Lower leg skin (tissue), 3 donors: ENCODE results near the gene PANK1.

Source experiments
- POLR2A ChIP-seq, 2 donors: fragments of 450-650 bp; IDR thresholded peaks; one replicate each; pipeline ENCODE4 v1.6.1; 2016 to 2017; ENCODE audit warnings: antibody characterized with exemption in 2 of 2, mild to moderate bottlenecking in 1 of 2, moderate library complexity in 1 of 2
- TF ChIP-seq, protein P1 (sequence below), 3 donors: fragments of 450-650 bp; IDR thresholded peaks; one replicate each; pipeline ENCODE4 v1.5.1; 2016; ENCODE audit warnings: antibody characterized with exemption in 3 of 3, mild to moderate bottlenecking in 3 of 3, moderate library complexity in 2 of 3

GRCh38 chr10:89648074-89648473, 3.0 kb upstream of the PANK1 start:
- TF ChIP-seq, protein P1, sequence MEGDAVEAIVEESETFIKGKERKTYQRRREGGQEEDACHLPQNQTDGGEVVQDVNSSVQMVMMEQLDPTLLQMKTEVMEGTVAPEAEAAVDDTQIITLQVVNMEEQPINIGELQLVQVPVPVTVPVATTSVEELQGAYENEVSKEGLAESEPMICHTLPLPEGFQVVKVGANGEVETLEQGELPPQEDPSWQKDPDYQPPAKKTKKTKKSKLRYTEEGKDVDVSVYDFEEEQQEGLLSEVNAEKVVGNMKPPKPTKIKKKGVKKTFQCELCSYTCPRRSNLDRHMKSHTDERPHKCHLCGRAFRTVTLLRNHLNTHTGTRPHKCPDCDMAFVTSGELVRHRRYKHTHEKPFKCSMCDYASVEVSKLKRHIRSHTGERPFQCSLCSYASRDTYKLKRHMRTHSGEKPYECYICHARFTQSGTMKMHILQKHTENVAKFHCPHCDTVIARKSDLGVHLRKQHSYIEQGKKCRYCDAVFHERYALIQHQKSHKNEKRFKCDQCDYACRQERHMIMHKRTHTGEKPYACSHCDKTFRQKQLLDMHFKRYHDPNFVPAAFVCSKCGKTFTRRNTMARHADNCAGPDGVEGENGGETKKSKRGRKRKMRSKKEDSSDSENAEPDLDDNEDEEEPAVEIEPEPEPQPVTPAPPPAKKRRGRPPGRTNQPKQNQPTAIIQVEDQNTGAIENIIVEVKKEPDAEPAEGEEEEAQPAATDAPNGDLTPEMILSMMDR (IDR thresholded peaks at IDR 0.05), result no peak
- no peak for TF ChIP-seq POLR2A (IDR thresholded peaks at IDR 0.05)
